ENCODE results near the gene ATP6V1B1.

Gene ATP6V1B1

GRCh38 chr2:70935468-70936164, at the start of gene ATP6V1B1:
ATP6V1B1 (plus strand) TSS chr2:70935900; CDS start chr2:70935955, 55 bp downstream.
- DNase-seq = no peak

- no peak for DNase-seq
These were observed 49.1 kb upstream of the ATP6V1B1 start for GRCh38 chr2:70886541-70886987.

DNA sequence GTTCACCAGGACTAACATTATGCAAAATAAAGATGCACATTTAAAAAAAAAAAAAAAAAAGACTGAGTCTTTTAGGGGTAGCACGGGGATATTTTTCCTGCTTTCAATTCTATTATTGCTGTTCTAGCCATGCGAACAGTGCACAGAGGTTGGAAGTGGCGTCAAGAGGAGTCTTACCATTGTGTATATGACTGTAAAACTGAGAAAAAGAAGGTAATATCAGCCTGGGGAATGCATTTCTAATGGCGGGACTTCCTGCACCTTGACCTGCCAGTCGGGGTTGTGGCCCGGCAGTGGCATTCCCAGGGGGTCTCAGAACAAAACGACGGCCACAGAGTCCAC, 48.5 kb upstream of the ATP6V1B1 start:
- DNase-seq = no peak

DNA sequence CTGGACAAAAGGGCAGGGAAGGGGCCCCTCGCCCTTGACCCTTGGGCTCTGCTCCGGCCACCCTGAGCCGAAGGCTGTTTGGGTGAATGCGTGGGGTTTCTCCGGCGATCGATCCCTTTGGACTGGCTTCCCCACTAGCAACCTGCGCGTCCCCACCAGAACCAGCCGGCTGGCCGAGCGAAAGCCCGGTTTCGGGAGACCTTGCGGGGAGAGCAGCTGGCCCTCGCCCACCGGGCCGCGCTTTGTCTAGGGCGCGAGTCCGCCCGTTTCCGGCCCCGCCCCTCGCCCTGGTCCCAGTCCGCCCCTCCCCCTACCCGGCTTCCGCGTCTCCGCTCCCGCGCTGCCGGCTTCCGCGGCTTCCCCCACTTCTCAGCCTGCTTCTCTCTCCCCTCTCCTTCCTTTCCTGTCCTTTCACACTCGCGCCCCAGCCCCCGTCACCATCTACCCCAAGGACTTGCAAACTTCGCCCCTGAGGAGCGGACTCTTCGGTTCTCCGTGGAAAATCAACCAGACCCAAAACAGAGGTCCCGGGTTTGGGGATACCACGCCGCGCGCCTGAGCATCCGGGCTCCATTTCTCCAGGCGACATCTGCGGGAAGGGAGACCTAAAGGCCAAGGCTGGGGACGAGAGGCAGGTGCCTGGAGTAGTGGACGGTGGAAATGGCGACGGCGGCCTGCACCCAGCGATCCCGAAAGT, 48.0 kb upstream of the ATP6V1B1 start:
- DNase-seq = no peak

GRCh38 chr2:70888366-70888922, 47.3 kb upstream of the ATP6V1B1 start:
- DNase-seq = no peak

GRCh38 chr2:70888923-70889715, 46.6 kb upstream of the ATP6V1B1 start:
- DNase-seq = no peak

DNA sequence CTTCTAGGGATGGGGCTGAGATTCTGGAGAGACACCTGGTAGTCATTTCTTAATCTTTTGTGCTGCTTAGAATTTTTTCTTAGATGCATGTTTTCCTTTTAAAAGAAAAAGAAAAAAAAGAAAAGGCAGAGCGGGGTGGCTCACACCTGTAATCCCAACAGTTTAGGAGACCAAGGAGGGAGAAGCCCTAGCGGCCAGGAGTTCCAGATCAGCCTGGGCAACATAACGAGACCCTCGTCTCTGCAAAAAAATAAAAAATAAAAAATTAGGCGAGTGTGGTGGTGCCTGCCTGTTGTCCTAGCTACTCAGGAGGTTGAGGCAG, 46.0 kb upstream of the ATP6V1B1 start:
- no peak for DNase-seq

- no peak for DNase-seq
These were observed 45.1 kb upstream of the ATP6V1B1 start for GRCh38 chr2:70890469-70891065.

GRCh38 chr2:70891572-70892357, 43.9 kb upstream of the ATP6V1B1 start:
- no peak for DNase-seq

DNA sequence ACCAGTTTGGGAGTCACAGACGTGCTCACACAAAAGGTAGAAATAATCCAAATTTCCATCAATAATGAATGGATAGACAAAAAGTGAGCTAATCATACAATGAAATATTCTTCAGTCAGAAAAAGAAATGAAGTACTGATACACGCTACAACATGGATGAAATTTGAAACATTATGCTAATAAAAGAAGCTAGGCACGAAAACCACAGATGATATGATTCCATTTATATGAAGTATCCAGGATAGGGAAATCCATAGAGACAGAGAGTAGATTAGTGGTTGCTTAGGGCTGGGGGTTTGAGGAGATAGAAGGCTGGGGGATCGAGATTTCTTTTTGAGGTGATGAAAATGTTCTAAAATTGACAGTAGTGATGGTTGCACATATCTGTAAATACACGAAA, 43.0 kb upstream of the ATP6V1B1 start:
- no peak for DNase-seq

DNA sequence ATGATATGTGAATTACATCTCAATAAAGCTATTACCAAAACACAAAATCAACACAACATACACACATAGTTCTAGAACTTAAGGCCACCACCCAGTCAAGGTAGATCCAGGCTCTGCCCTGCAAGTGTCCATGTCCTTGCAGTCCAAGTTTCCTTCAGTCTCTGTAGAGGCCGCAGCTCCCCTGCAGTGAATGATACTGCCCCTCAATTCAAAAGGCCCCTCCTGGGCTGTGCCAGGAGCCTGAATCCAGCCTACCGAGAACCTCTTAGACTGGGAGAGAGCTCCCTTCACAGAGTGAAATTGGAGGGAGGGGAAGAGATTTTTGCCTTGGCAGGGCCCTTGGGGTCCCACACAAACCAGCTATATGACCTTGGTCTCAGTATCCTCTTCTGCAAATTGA, 42.5 kb upstream of the ATP6V1B1 start:
- no peak for DNase-seq

GRCh38 chr2:70894765-70895164, 40.9 kb upstream of the ATP6V1B1 start:
- no peak for DNase-seq

DNA sequence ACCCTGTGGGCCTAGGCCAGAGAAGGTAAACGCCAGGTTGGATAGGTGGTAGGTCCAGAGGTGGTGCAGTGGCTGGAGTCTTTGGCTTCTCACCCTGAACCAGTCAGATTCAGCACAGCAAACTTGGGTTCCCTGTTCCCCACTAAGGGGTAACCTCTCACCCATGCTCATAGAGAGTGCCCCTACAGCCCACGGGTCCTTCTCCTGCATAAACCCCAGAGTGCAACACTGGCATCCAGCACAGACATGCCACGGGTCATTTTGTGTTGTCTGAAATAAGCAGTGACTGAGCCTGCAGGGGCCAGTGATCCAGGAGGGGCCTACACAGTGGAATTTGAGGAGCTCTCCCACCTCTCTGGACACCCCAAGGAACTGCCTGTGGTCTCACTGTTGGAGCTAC, 40.5 kb upstream of the ATP6V1B1 start:
- no peak for DNase-seq

DNA sequence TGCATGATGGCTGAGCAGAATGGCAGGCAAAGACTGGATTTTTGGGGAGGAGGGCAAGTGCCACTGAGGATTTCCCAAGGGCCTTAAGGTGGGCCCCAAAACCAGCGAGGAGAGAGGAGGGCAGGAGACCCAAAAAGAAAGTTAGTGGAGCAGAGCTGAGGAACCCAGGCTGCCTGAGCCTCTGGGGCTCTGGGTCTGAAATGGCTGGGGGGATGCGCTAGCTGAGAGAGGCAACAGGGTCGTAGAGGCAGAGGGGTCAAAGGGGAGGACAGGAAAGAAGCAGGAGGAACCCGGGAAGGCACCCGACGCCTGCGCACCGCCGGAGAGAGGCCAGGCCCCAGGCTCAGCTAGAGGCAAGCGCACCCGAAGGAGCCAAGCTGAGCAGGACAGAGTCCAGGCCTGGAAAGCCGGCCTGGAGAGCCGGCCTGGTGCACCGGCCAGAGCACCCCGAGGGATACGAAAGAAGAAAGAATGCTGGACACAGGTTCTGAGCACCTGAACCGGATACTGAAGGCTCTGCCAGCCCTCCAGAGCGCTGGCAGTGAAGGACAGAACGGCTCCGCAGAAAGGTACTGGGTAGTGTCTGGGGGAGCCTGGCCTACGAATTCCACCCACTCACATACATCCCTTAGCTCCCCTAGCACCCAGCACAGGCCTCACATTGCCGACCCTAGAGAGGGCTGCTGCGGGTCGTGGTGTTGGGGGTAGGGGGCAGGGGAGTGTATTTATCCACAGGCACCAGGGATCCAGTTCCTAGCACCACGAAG, 39.5 kb upstream of the ATP6V1B1 start:
- DNase-seq = no peak

DNA sequence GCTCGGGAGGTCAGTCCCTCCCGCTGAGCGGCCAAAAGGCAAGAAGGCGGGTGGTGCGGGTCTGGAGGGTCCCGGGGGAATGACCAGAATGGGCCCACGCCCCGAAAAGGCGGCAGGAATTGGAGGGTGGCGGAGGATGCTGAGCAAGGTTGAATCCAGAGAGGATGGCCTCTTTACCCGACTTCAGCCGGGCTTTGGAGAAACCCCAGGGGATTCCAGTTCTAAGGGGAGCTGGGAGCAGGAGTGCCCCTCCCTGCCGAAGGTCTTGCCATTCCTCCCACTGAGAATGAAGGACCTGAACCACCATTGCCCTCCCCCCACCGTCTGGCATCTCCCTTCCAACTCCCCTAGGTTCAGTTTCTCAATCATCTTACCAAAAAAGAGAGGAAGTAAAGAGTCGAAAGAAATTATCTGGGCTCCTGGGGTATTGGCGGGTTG, 38.9 kb upstream of the ATP6V1B1 start:
- DNase-seq = no peak

DNA sequence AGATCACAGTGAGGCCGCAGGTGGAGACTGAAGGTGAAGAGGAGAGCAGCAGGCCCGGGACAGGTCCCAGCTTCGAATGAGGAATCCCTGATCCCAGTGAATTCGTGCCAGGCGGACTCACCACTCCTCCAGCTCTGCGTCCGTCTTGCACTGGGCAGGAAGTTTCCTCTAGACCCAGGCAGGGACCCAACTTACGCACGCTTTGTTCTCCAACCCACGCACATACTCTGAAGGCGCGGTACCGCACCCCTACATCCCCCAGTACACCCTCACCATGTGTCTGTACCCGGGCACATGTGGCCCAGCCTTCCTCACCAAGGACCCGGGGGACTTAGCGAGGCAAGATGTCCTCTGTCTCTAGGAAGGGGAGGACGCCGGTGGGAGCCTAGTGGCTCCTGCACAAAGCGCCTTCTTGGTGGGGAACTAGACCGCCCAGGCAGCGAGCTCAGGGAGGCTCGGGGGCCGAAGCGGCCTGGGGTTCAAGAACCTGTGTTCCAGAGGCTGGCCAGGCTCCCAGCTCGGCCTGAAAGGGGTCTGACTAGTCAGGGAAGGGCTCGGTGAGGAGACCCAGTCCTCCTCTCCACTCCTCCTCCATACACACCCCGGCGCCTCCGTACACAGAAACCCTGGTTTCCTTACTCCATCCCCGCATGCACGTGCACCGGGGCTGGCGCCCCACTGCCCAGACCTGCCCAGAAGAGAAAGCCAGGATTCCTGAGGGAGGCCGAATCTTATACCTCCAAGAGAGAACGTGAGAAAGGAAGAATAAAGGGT, 38.3 kb upstream of the ATP6V1B1 start:
- DNase-seq = no peak

DNA sequence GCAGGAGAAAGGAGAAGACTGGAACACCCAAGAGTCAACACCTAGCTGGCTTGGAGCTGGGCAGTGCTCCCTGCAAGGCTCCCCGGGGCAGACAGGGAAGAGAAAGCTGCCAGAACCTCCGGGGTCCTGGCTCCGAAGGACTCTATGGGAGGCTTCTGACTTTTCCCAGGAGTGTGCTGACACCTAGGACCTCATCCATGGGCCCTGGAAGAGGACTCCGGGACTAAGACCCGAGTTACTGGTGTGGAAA, 37.8 kb upstream of the ATP6V1B1 start:
- no peak for DNase-seq

DNA sequence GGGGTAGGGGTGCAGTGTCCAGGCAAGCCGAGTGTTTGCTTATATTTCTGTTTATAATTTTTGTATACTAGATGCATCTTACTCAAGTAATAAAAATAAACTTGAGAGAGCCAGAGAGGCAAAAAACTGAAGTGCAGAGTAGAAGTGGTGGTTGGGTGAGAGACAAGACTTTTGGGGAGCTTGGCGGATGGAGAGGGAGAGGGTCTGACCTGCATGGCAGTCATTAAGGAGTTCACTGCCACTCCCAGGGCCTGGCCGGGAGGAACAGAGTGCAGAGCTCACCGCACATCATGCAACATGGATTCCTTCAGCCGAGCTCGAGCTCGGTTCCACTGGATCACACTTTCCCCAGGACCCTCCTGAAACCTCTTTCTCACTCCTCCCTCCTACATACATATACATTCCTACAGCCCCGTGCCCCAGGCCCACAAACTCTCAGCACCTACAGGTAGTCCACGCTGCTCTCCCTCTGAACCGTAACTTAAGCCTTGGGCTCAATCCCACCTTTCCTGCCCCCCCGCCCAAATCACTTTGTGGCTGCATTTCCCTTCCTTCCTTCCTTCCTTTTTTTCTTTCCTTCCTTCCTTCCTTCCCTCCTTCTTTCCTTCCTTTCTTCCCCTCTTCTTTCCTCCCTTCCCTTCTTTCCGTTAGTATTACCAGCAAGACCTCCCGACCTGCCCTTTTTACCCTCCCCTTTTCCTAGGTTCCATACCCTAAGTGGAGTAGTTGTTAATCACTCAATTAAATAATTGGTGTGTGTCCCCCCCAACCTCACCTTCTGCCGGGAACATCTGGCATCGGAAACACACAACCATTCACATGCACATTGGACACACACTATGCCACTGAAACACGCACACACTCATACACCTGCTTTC, 37.1 kb upstream of the ATP6V1B1 start:
- no peak for DNase-seq

GRCh38 chr2:70901227-70902066, 34.3 kb upstream of the ATP6V1B1 start:
- no peak for DNase-seq
